Measurements from ENCODE around the gene TRPM4. TPM values are rescaled to one million over a fixed set of nuclear protein-coding genes. Genes with fewer than 3 reads are reported as not detected.

Gene TRPM4
- total RNA-seq, 1 donor from 2014 or later: 58.5 TPM

DNA sequence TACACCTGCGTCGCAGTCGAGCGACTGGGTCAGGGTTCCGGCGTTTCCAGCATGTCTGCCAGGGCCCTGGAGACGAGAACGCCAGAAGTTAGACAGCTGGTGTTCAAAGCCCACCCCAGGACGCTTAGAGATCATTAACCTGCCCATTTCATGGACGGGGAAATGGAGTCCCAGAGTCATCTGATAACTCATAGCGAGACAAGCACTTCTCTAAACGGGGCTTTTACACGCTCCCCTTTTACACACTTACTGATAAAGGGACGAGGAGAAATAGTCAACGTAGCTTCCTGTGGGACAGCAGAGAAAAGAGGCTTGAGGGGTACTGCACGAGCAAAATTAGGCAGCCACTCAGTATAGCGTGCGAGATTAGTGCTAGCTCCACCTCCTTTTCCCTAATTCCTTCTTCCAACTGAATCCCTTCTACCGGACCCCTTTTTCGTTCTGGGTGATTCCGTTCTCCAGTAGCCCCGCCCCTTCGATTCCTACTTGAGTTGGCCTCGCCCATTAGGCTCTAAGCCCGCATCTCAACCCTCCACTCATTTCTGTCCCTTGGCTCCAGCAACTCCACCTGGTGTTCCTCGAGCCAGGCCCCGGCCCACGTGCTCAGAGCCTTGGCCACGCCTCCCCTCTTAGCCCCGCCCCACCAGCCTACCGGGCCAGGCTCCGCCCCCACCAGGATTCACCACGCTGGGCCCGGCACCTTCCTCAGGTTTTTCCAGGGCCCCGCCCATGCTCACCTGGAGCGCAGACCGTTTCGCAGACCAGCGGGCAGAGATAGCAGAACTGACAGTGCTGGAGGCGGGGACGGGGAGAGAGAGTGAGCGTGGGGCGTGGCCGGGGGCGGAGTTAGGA, 6.1 kb upstream of the TRPM4 start:
- TF ChIP-seq, protein P1, sequence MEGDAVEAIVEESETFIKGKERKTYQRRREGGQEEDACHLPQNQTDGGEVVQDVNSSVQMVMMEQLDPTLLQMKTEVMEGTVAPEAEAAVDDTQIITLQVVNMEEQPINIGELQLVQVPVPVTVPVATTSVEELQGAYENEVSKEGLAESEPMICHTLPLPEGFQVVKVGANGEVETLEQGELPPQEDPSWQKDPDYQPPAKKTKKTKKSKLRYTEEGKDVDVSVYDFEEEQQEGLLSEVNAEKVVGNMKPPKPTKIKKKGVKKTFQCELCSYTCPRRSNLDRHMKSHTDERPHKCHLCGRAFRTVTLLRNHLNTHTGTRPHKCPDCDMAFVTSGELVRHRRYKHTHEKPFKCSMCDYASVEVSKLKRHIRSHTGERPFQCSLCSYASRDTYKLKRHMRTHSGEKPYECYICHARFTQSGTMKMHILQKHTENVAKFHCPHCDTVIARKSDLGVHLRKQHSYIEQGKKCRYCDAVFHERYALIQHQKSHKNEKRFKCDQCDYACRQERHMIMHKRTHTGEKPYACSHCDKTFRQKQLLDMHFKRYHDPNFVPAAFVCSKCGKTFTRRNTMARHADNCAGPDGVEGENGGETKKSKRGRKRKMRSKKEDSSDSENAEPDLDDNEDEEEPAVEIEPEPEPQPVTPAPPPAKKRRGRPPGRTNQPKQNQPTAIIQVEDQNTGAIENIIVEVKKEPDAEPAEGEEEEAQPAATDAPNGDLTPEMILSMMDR (IDR thresholded peaks at IDR 0.05; ENCODE audit: unreplicated experiment): no peak
- H3K36me3 Mint-ChIP-seq: no peaks in the 10 kb centered on the region
- peaks cover 10% of the 10 kb centered on the region for H3K9me3 Mint-ChIP-seq
- no peaks in the 10 kb centered on the region for H3K27me3 Mint-ChIP-seq (ENCODE audit: low read depth)
- DNase-seq (ENCODE audit: low spot score in 2 of 2, unreplicated experiment in 2 of 2): peak in 1 of 2 experiments; percentile 74
- H3K4me1 Mint-ChIP-seq: peaks cover 35% of the 10 kb centered on the region
- H3K27ac Mint-ChIP-seq: peak overlapping the region; percentile 82
- H3K4me3 Mint-ChIP-seq: peak overlapping the region; percentile 89

DNA sequence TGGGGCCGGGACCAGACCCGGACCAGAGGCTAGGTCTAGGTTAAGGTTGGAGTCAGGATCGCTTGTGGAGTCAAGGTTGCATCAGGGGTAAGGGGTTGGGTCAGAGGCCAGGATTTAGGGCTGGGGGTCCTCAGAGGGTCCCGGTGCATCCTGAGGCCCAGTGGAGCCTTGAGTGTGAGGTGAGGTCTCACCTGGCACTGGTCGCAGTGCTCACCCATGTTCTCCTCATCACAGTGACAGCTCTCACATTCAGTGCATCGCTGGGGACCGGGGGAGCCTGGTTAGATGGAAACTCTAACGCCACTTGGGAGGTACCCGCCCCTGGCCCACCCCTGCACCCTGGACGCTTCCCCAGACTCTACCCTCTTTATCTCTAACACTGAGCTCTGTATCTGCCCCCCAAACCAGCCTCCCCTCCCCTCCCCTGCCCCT, 5.5 kb upstream of the TRPM4 start:
- Mint-ChIP-seq H3K27ac (no peak overlapping the region), H3K4me1 (peaks cover 32% of the 10 kb centered on the region), H3K9me3 (peaks cover 10% of the 10 kb centered on the region), H3K36me3 (no peaks in the 10 kb centered on the region), H3K27me3 (ENCODE audit: low read depth) (no peaks in the 10 kb centered on the region), H3K4me3 (peak overlapping the region; percentile 89)
- TF ChIP-seq, protein P1 (IDR thresholded peaks at IDR 0.05; ENCODE audit: unreplicated experiment): no peak
- no peak for DNase-seq (ENCODE audit: low spot score in 2 of 2, unreplicated experiment in 2 of 2)

DNA sequence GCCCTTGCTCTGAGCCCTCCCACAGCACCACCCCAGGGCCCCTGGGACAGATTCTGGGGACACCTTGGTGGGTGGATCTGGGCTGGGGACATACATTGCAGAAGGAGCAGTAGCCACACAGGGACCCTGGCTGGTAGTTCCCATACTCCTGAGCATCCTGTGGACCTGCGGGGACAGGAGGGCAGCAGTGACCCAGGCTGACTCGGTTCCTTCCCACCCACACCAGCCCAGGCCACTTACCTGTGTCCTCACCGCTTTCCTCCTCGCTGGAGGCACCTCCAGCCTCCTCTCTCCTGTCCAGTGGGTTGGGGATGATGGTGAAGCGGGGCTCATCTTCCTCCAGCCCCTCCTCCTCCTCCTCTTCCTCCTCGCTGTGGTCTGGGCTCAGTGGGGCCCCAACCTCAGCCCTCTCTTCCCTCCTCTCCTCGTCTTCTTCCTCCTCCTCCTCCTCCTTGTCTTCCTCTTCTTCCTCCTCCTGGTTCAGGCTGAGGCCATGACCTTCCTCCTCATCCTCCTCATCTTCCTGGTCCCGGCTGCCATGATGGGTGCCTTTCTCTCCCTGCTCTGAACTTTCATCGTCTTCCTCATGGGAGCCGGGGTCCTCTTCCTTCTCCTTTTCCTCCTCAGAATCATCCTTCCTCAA, 4.3 kb upstream of the TRPM4 start:
- no peak overlapping the region for H3K4me3 Mint-ChIP-seq
- DNase-seq (ENCODE audit: low spot score in 2 of 2, unreplicated experiment in 2 of 2): no peak
- H3K27me3 Mint-ChIP-seq (ENCODE audit: low read depth): no peaks in the 10 kb centered on the region
- no peak overlapping the region for H3K27ac Mint-ChIP-seq
- peaks cover 34% of the 10 kb centered on the region for H3K4me1 Mint-ChIP-seq
- peaks cover 10% of the 10 kb centered on the region for H3K9me3 Mint-ChIP-seq
- H3K36me3 Mint-ChIP-seq: no peaks in the 10 kb centered on the region
- TF ChIP-seq, protein P1 (IDR thresholded peaks at IDR 0.05; ENCODE audit: unreplicated experiment): no peak

DNA sequence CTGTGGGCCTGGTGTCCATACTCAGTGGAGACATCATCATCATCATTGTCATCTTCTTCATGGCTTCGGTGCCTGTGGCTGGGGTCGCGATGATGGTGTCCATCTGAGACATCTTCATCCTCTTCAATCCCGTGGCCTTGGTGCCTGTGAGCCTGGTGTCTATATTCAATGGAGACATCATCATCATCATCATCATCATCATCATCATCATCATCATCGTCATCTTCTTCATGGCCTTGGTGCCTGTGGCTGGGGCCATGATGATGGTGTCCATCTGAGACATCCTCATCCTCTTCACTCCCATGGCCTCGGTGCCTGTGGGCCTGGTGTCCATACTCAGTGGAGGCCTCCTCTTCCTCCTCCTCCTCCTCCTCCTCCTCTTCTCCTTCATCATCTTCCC, 3.3 kb upstream of the TRPM4 start:
- Mint-ChIP-seq H3K4me1 (peaks cover 32% of the 10 kb centered on the region), H3K27ac (no peak overlapping the region), H3K4me3 (no peak overlapping the region), H3K36me3 (no peaks in the 10 kb centered on the region), H3K27me3 (ENCODE audit: low read depth) (no peaks in the 10 kb centered on the region), H3K9me3 (peaks cover 10% of the 10 kb centered on the region)
- no peak for DNase-seq (ENCODE audit: low spot score in 2 of 2, unreplicated experiment in 2 of 2)
- TF ChIP-seq, protein P1 (IDR thresholded peaks at IDR 0.05; ENCODE audit: unreplicated experiment): no peak

DNA sequence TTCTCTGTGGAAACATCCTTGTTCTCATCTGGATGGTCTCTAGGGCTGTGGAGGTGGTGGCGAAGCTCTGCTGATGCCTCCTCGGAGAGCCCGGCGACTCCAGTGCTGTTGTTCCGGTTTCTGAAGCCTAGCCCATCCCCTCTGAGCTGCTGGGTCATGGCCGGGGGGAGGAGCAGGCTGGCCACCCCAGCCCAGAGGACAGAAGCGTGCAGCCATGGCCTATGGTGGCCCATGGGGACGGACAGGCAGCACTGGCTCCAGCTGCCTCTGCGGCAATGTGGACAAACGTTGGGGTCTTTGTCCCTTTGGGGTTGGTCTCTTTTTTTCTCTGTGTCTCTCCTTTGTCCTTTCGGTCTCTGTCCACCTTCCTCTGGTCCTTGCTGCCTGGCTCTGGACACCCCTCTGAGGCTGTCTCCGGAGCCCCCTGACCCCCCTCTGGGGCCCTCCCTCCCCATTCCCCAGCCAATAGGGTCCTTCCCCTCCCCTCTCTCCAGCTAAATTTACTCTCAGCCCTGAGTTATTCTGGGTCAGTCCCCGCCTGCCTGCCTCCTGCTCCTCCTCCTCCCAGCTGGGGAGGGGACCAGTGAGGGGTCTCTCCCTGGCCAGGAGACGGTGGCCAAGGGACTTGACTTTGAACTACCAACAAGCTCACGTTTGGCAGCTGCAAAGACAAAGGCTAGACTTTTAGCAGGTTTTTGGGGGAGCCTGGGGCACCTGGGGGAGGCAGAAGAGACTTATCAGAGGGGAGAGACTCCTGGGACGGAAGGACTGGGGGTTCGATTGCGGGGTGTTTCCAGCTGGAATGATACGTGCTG, 2.4 kb upstream of the TRPM4 start, which contains the start of gene HRC:
Gene HRC (minus strand): TSS at position 392 of the 815 bp plus-strand sequence. CDS start 159 bp downstream, at position 233.
- Mint-ChIP-seq H3K4me1 (peaks cover 34% of the 10 kb centered on the region), H3K27me3 (ENCODE audit: low read depth) (no peaks in the 10 kb centered on the region), H3K4me3 (peak within 1 kb of the TSS; percentile 50), H3K9me3 (peaks cover 10% of the 10 kb centered on the region), H3K27ac (peak within 1 kb of the TSS; percentile 91), H3K36me3 (no peaks in the 10 kb centered on the region)
- TF ChIP-seq, protein P1 (IDR thresholded peaks at IDR 0.05; ENCODE audit: unreplicated experiment): no peak
- no peak for DNase-seq (ENCODE audit: low spot score in 2 of 2, unreplicated experiment in 2 of 2)
